GM20000 (cell line): ENCODE results near the gene PAM.
"Not testable (repeated sequence)": the region's sequence is repeated elsewhere in the genome, so short reads cannot be mapped to it uniquely, and the experiment has no call there.

Source experiments
- DNase-seq: peaks from one replicate; pipeline ENCODE4 v3.0.0; 2012; ENCODE audit warnings: low spot score
- TF ChIP-seq, protein P1 (sequence below): IDR thresholded peaks from 2 replicates; pipeline ENCODE4 v1.5.1; 2012; ENCODE audit warnings: mild to moderate bottlenecking, control low read depth; ENCODE audit errors: extremely low read depth, missing control alignments

PAM gene

DNA sequence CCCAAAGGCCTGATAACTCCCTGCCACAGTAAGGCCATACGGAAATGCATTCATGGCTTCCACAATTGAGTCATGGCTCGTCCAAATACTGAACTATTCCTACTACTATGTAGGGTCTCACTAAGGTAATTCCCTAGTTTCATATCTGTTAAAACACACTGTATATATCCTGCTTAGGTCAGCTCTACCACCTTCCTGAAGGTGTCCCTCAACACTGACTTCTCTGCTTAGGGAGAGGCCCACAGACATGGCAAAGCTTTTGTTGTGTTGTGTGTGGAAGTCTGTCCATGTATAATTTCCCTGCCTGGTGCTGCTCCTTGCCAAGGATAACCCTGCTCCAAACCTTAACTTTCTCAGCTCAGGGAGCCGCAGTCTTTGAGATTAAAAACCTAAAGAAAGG, 304.4 kb downstream of the PAM start:
- no peak for DNase-seq
- TF ChIP-seq, protein P1, sequence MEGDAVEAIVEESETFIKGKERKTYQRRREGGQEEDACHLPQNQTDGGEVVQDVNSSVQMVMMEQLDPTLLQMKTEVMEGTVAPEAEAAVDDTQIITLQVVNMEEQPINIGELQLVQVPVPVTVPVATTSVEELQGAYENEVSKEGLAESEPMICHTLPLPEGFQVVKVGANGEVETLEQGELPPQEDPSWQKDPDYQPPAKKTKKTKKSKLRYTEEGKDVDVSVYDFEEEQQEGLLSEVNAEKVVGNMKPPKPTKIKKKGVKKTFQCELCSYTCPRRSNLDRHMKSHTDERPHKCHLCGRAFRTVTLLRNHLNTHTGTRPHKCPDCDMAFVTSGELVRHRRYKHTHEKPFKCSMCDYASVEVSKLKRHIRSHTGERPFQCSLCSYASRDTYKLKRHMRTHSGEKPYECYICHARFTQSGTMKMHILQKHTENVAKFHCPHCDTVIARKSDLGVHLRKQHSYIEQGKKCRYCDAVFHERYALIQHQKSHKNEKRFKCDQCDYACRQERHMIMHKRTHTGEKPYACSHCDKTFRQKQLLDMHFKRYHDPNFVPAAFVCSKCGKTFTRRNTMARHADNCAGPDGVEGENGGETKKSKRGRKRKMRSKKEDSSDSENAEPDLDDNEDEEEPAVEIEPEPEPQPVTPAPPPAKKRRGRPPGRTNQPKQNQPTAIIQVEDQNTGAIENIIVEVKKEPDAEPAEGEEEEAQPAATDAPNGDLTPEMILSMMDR: no peak

DNA sequence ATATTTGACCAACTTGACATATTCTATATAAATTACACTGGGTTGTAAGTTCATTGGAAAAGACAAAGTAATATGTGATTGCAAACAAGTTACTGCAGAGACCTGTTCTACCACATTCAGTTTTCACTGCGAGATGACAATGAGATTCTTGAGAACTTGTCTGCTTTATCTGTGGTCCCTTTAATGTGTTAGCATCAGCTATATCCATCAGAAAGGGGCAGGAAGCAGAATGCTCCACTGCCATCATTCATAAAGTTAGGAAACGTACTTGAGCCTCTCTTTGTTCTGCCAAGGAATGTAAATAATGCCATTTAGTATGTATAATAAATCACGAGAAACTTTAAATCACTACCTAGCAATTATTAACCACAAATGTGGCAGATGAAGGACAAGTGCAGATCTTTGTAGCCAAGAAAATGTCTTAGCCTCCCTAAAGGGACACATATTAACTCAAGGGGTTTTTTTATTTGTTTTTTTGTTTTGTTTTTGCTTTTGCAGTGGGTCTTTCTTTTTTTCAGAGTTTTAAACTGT, 305.4 kb downstream of the PAM start:
- TF ChIP-seq, protein P1: no peak
- DNase-seq: no peak

DNA sequence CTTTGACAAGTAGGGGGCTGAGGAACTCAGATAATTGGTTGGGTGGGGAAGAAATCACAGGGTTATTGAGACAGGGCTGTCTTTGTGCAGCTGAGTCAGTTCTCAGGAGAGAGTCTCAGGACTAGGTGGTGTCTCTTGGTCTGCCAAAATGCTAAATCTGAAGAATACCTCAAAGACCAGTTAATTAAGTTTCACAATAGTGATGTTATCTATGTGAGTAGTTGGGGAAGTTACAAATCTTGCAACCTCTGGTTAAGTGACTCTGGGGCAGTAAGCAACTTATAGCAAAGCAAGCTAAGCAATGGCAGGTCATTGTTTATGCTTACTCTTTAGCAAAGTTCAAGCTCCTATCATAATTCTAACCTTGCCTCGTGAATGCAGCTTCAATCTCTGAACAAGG, 311.2 kb downstream of the PAM start:
- TF ChIP-seq, protein P1: no peak
- no peak for DNase-seq

DNA sequence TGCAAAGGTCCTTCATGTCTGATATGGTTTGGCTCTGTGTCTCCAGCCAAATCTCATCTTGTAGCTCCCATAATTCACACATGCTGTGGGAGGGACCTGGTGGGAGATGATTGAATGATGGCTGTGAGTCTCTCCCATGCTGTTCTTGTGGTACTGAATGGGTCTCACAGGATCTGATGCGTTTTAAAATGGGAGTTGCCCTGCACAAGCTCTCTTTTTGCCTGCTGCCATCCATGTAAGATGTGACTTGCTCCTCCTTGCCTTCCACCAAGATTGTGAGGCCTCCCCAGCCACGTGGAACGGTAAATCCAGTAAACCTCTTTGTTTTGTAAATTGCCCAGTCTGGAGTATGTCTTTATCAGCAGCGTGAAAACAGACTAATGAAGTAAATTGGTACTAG, 318.4 kb downstream of the PAM start:
- DNase-seq: not testable (repeated sequence)

DNA sequence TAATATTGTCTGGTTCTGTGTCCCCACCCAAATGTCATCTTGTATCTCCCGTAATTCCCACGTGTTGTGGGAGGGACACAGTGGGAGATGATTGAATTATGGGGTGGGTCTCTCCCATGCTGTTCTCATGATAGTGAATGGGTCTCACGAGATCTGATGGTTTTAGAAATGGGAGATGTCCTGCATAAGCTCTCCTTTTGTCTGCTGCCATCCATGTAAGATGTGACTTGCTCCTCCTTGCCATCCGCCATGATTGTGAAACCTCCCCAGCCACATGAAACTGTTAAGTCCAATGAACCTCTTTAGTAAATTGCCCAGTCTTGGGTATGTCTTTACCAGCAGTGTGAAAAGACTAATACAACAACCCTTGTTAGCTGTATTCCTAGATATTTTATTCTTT, 320.3 kb downstream of the PAM start:
- no peak for DNase-seq
- TF ChIP-seq, protein P1: no peak
